Renal cortical epithelial cell (primary cell): ENCODE data around the gene ADGRL3. TPM values are rescaled to one million over a fixed set of nuclear protein-coding genes. Genes with fewer than 3 reads are reported as not detected.
"Not testable (repeated sequence)": the region's sequence is repeated elsewhere in the genome, so short reads cannot be mapped to it uniquely, and the experiment has no call there.

ENCODE experiments used
- DNase-seq: peaks from one replicate; pipeline ENCODE4 v3.0.0-alpha.2; 2011; ENCODE audit warnings: low read depth
- total RNA-seq: library from RNA; depleted of rRNA; stranded (reverse); fragments of >200 nt; gene quantifications from 2 replicates; pipeline ENCODE4 v1.2.3, GENCODE V29; 2014

The ADGRL3 gene
- total RNA-seq, 1 donor from 2014 or later = 5.3 TPM

- DNase-seq = no peak
Observed at GRCh38 chr4:61638591-61638990, 438.5 kb downstream of the ADGRL3 start.

GRCh38 chr4:61646746-61647350, 446.7 kb downstream of the ADGRL3 start:
- DNase-seq = not testable (repeated sequence)

GRCh38 chr4:61648264-61648663, 448.1 kb downstream of the ADGRL3 start:
- no peak for DNase-seq

GRCh38 chr4:61657016-61657415, 456.9 kb downstream of the ADGRL3 start:
- DNase-seq = no peak

GRCh38 chr4:61661960-61662359, 461.8 kb downstream of the ADGRL3 start:
- no peak for DNase-seq

- DNase-seq = no peak
Observed at GRCh38 chr4:61662362-61662761, 462.2 kb downstream of the ADGRL3 start.

GRCh38 chr4:61663310-61663709, 463.2 kb downstream of the ADGRL3 start:
- no peak for DNase-seq

GRCh38 chr4:61665649-61666048, 465.5 kb downstream of the ADGRL3 start:
- DNase-seq = no peak

GRCh38 chr4:61666244-61666643, 466.1 kb downstream of the ADGRL3 start:
- peak; percentile 72 for DNase-seq

GRCh38 chr4:61671599-61671998, 471.5 kb downstream of the ADGRL3 start:
- no peak for DNase-seq

- DNase-seq = no peak
Observed at GRCh38 chr4:61675464-61675863, 475.3 kb downstream of the ADGRL3 start.

GRCh38 chr4:61678297-61678696, 478.2 kb downstream of the ADGRL3 start:
- DNase-seq = no peak

- no peak for DNase-seq
Observed at GRCh38 chr4:61693520-61693919, 493.4 kb downstream of the ADGRL3 start.

- no peak for DNase-seq
Observed at GRCh38 chr4:61714387-61714911, 514.3 kb downstream of the ADGRL3 start.

- DNase-seq = no peak
Observed at GRCh38 chr4:61716426-61716825, 516.3 kb downstream of the ADGRL3 start.

- no peak for DNase-seq
Observed at GRCh38 chr4:61723492-61723891, 523.4 kb downstream of the ADGRL3 start.

- no peak for DNase-seq
Observed at GRCh38 chr4:61727286-61727685, 527.2 kb downstream of the ADGRL3 start.

- no peak for DNase-seq
Observed at GRCh38 chr4:61734409-61734808, 534.3 kb downstream of the ADGRL3 start.

- no peak for DNase-seq
Observed at GRCh38 chr4:61739887-61740286, 539.8 kb downstream of the ADGRL3 start.

GRCh38 chr4:61740886-61741285, 540.8 kb downstream of the ADGRL3 start:
- DNase-seq = no peak

- peak; percentile 2 for DNase-seq
Observed at GRCh38 chr4:61741327-61742096, 541.4 kb downstream of the ADGRL3 start.

- no peak for DNase-seq
Observed at GRCh38 chr4:61750810-61751209, 550.7 kb downstream of the ADGRL3 start.

GRCh38 chr4:61752617-61753016, 552.5 kb downstream of the ADGRL3 start:
- DNase-seq = no peak
